Vagina (tissue), 2 donors: ENCODE results near the gene VSIG1.

Source experiments
- CTCF ChIP-seq, 3 experiments: fragments of 450-650 bp in 2 of 3; fragments of 200-600 bp in 1 of 3; sonication (generic) in 1 of 3; IDR thresholded peaks; one replicate each; pipeline ENCODE4 v1.5.1; 2017 to 2019; ENCODE audit warnings: antibody characterized with exemption in 3 of 3, mild to moderate bottlenecking in 2 of 3, moderate library complexity in 2 of 3
- POLR2A ChIP-seq, 2 donors: fragments of 450-650 bp; IDR thresholded peaks; one replicate each; pipeline ENCODE4 v1.6.1; 2017; ENCODE audit warnings: antibody characterized with exemption in 2 of 2, mild to moderate bottlenecking in 2 of 2, moderate library complexity in 2 of 2
- POLR2AphosphoS5 ChIP-seq, 2 donors: sonication (generic); formaldehyde crosslinking; IDR thresholded peaks; one replicate each; pipeline ENCODE4 v1.9.0; 2017; ENCODE audit warnings: antibody characterized with exemption in 2 of 2, mild to moderate bottlenecking in 2 of 2, low read depth in 1 of 2; ENCODE audit not compliant: insufficient read depth in 1 of 2

DNA sequence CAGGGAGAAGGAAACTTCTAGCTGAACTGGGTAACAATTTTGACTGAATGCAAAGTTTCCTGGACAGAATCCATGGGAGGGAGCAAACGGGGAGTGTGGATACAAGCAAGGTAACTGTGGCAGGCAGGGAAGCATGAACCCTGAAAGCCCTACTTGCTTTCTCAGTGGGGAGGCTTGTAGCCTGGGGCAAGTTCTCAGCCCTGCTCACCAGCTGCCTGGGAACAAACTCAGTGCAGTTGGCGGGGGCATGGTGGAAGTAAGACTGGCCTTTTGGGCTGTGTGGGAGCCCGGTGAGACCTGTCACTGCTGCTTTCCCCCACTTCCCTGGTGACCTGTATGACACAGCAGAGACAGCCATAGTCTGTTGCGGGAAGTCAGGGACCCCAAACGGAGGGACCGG lies 48.7 kb upstream of the VSIG1 start:
- TF ChIP-seq CTCF (IDR thresholded peaks at IDR 0.05) (no peak), POLR2A (IDR thresholded peaks at IDR 0.05) (no peak), POLR2AphosphoS5 (IDR thresholded peaks at IDR 0.05; ENCODE audit: insufficient read depth in 1 of 2, low read depth in 1 of 2) (no peak)
